DND-41 (cell line): ENCODE data around the gene GYPA.

Experiments
- CTCF ChIP-seq: IDR thresholded peaks from 2 replicates; pipeline ENCODE4 v1.5.1; 2012; ENCODE audit warnings: borderline replicate concordance, low read length, moderate library complexity, mild to moderate bottlenecking; ENCODE audit not compliant: poor library complexity, severe bottlenecking; ENCODE audit errors: extremely low read depth
- EZH2 ChIP-seq: IDR thresholded peaks from 3 replicates; pipeline ENCODE4 v1.6.1; 2012; ENCODE audit warnings: borderline replicate concordance, low read depth, mild to moderate bottlenecking, moderate library complexity, low read length, inconsistent platforms; ENCODE audit not compliant: severe bottlenecking

DNA sequence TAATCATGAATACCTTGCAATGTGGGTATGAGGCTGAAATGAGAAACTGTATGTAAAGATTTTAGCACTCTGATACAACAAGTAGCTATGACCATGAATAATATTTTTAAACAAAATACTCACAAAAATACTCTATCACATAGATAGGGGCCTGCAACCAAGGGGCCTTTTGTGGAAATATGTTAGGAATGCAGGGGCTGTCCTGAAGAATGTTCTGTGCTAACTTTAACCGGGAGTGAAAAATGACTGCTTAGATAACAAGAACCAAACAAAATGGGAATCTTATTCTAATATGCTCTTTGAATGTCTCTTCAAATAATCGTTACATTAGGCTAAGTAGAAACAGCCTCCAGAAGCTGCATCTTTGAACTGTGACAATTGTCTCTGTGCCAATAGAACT lies 37.9 kb upstream of the GYPA start:
- TF ChIP-seq CTCF (no peak), EZH2 (no peak)
